ENCODE results near the gene PTH2R.
A peak's percentile ranks its signal among the peaks of the same experiment; 100 is the strongest.
"Not testable (repeated sequence)": the region's sequence is repeated elsewhere in the genome, so short reads cannot be mapped to it uniquely, and the experiment has no call there.

The PTH2R gene

DNA sequence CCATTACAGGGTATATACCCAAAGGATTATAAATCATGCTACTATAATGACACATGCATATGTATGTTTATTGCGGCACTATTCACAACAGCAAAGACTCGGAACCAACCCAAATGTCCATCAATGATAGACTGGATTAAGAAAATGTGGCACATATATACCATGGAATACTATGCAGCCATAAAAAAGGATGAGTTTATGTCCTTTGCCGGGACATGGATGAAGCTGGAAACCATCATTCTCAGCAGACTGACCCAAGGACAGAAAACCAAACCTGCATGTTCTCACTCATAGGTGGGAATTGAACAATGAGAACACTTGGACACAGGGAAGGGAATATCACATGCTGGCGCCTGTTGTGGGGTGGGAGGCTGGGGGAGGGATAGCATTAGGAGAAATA is 9.8 kb upstream of the PTH2R start:
- not testable (repeated sequence) for DNase-seq

GRCh38 chr2:208399201-208399600 is 7.4 kb upstream of the PTH2R start:
- no peak for DNase-seq

GRCh38 chr2:208407667-208408066 is 1.1 kb downstream of the PTH2R start:
- peak; percentile 44 for DNase-seq

DNA sequence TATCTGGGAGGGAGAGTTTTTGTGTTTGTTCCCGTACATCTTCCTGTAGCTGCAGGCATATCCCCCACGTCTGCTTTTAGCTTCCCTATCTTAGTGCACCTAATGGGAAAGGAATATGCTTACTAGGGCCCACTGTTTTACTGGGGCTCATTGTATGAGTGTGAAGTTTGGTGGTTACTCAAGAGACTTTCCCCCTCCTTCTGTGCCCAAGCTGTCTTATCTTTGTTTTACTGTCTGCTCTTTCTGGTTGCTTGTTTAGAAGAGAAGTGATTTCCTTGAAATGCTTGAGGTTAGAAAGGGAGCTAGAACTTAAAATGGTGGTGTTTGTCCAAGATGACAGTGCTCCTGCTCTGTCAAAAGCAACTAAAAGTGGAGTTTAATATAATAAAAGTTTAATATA is 7.3 kb downstream of the PTH2R start:
- no peak for DNase-seq

DNA sequence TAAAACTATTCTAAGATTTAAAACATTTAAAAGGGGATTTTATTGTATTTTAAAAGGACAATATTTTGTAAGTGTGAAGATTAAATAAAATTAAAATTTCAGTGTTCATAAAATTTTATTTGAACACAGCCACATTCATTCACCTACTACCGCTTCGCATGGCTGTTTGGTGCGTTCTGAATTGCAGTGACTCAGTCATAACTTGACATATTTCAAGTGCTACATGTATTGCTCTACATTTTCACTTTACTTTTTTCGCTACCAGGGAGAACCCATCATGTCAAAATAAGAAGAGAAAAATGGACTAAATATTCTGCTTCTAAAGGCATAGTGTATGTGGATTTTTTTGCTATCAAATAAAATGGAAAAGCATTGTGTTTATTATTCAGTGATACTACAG is 8.7 kb downstream of the PTH2R start:
- DNase-seq = peak; percentile 59

- DNase-seq = peak; percentile 61
Observed at GRCh38 chr2:208415897-208416296, 9.3 kb downstream of the PTH2R start.

GRCh38 chr2:208426412-208427045 is 19.9 kb downstream of the PTH2R start:
- no peak for DNase-seq

GRCh38 chr2:208437755-208438154 is 31.2 kb downstream of the PTH2R start:
- DNase-seq = no peak

GRCh38 chr2:208440716-208441115 is 34.1 kb downstream of the PTH2R start:
- DNase-seq = no peak

DNA sequence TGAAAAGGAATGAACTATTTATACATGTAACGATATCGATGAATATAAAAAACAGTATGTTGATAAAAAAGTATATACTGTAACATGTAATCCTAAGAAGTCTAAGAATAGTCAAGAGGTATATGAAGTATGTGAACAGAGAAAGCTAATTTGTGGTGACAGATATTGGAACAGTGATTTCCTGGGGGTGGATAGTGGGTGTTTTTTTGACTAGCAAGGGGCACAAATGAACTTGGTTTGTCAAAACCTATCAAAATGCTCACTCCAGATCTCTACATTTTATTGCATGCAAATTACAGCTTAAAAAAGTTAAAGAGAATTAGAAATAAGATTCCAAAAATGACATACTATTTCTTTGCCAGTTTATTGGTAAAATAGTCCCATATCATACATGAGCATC is 35.4 kb downstream of the PTH2R start:
- DNase-seq = no peak

- DNase-seq = not testable (repeated sequence)
Observed at GRCh38 chr2:208447447-208447846, 40.9 kb downstream of the PTH2R start.

GRCh38 chr2:208451061-208451460 is 44.5 kb downstream of the PTH2R start:
- no peak for DNase-seq

- DNase-seq = no peak
Observed at GRCh38 chr2:208454861-208455260, 48.3 kb downstream of the PTH2R start.

GRCh38 chr2:208463721-208464120 is 57.1 kb downstream of the PTH2R start:
- DNase-seq = no peak

GRCh38 chr2:208464205-208464604 is 57.6 kb downstream of the PTH2R start:
- DNase-seq = no peak

DNA sequence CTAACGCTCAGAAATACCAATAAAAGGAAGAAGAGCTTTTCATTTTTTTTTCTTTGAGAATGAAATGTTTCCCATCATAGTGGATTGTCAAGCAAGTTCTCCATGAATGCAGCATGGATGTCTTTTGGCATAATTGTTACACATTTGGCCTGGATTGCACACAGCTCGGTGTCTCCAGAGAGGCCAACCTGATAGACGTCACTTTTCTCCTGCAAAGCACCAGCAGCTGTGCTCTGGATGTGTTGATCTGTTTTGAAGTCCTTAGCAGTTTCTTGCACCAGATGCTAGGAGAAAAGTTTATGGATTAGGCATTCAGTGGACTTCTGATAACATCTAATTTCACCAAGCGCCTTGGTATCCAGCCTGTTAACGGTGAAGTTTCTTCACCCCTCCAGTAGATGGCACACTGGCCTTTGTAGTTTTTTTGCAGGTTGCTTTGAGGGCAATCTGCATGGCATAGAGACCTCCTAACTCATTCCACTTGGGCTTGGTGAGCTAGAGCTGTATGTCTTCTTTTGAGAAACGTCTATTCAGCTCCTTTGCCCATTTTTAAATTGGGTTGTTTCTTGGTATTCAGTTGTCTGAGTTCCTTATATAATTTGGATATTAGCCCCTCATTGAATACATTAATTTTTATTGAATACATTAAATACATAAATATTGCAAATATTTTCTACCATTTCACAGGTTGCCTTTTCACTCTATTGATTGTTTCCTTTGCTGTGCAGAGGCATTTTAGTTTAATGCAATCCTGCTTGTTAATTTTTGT is 59.7 kb downstream of the PTH2R start:
- peak; percentile 52 for DNase-seq

- DNase-seq = no peak
Observed at GRCh38 chr2:208466920-208467298, 60.3 kb downstream of the PTH2R start.

- DNase-seq = no peak
Observed at GRCh38 chr2:208467564-208467963, 61.0 kb downstream of the PTH2R start.

GRCh38 chr2:208477741-208478140 is 71.1 kb downstream of the PTH2R start:
- DNase-seq = no peak

DNA sequence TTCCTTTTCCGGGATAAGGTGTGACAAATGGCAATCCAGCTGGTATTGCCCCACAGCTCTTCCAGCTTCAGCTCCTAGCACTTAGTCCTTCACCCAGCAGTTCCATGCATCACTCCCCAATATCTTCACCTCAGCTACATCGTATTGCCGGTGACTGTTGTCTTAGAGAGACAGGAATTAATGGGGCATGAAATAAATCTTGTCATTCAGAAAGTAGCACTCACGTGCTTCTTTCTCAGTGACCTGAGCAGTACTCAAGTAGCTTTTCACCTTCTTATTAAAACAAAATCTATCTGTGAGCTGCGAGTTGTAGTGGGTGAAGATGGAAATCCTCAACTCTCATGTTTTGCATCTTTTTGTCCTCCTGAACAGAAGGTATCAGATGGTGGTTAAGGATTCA is 72.8 kb downstream of the PTH2R start:
- DNase-seq = no peak

DNA sequence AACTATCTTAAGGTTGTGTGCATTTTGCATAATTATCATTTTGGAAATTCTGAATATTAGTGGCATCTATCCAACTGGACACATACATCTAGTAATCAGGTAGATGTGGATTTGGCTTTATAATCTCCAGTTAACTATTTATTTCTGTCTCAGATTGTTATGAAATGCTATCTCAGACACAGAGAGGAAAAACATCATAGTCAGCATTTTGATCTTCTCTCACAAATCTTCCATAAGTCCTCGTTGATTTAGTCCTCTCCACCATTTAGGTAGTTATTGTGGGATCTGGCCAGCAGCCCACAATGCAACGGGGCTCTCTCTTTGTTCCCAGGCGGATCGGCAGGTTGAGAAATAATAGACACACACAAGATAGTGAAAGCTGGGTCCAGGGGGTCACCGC is 75.4 kb downstream of the PTH2R start:
- DNase-seq = not testable (repeated sequence)

DNA sequence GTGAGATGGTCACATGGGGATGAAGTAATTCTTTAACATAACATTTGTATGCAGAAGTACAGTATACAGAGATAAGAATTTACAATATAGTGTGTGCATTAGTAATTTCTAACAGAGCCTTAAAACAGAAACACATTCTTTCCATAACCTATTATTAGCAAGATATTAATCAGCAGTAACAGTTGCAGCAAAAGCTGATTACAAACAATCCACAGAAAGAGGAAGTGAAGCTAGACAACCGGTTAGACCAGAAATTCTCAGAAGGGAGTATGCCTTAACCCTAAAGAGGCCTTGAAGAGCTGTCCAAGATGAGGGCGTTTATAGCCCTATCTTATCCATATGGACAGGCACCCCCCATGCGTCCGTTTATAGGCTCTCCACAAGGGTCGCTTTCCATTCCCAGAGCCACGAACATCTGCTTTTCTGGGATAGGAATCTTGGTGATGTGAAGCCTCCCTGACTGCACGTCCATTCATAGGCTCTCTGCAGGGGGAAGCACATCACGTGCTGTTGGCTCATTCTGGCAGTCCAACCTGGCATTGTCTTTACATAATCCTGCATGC is 75.9 kb downstream of the PTH2R start:
- not testable (repeated sequence) for DNase-seq

- DNase-seq = no peak
Observed at GRCh38 chr2:208485390-208485789, 78.8 kb downstream of the PTH2R start.
